Measurements from ENCODE around the gene HOXD3. TPM values are rescaled to one million over a fixed set of nuclear protein-coding genes. Genes with fewer than 3 reads are reported as not detected.

Gene HOXD3
- total and polyA plus RNA-seq, 4 donors = not detected

GRCh38 chr2:176140513-176141317 is 16.4 kb upstream of the HOXD3 start:
- no peak overlapping the region for H3K27ac ChIP-seq (ENCODE audit: low read depth in 1 of 2, low read length in 2 of 2)
- peak; percentile 71 for DNase-seq (ENCODE audit: low spot score)
- no peaks in the 10 kb centered on the region for H3K36me3 ChIP-seq (ENCODE audit: control insufficient read depth in 4 of 4, insufficient read depth in 3 of 4, low read depth in 1 of 4, low read length in 3 of 4)
- peak overlapping the region in 2 of 3 donors; percentile 52 to 59 for H3K4me3 ChIP-seq (ENCODE audit: low read depth in 1 of 3, low read length in 3 of 3)
- peak; percentile 90 to 94 for TF ChIP-seq RAD21 (IDR thresholded peaks at IDR 0.05)
- TF ChIP-seq ZBTB33 (IDR thresholded peaks at IDR 0.05) = no peak
- peak; percentile 72 for TF ChIP-seq CTCF (IDR thresholded peaks at IDR 0.05; ENCODE audit: low read depth, low read length, missing input control)
- peaks cover 5 to 27% (median 20%) of the 10 kb centered on the region in 4 donors for H3K27me3 ChIP-seq (ENCODE audit: control insufficient read depth in 4 of 4, insufficient read depth in 4 of 4, low read length in 3 of 4)
- WGBS = 8% methylated on average over 48 of the region's 48 CpGs
- H3K9me3 ChIP-seq (ENCODE audit: control insufficient read depth in 4 of 4, low read length in 3 of 4) = no peaks in the 10 kb centered on the region
- no peak overlapping the region for H3K9ac ChIP-seq (ENCODE audit: low read depth in 1 of 2, low read length in 2 of 2)
- peaks cover 7 to 18% (median 13%) of the 10 kb centered on the region in 4 donors for H3K4me1 ChIP-seq (ENCODE audit: control insufficient read depth in 4 of 4, insufficient read depth in 4 of 4, low read length in 3 of 4)

- 89% methylated on average over 2 of the region's 2 CpGs for WGBS
- TF ChIP-seq GABPA (IDR thresholded peaks at IDR 0.05 in 1 of 2, conservative IDR thresholded peaks at IDR 0.05 in 1 of 2) (no peak), FOXA1 (IDR thresholded peaks at IDR 0.05) (no peak), YY1 (IDR thresholded peaks at IDR 0.05) (no peak), RAD21 (IDR thresholded peaks at IDR 0.05) (no peak), MAX (IDR thresholded peaks at IDR 0.05) (no peak), NR2F2 (IDR thresholded peaks at IDR 0.05) (no peak), SP1 (IDR thresholded peaks at IDR 0.05) (no peak), REST (IDR thresholded peaks at IDR 0.05) (no peak), HNF4G (IDR thresholded peaks at IDR 0.05) (no peak), HNF4A (conservative IDR thresholded peaks at IDR 0.05) (no peak), CTCF (IDR thresholded peaks at IDR 0.05; ENCODE audit: low read depth, low read length, missing input control) (no peak), JUND (IDR thresholded peaks at IDR 0.05) (no peak), TAF1 (conservative IDR thresholded peaks at IDR 0.05) (no peak), ZBTB33 (IDR thresholded peaks at IDR 0.05) (no peak), ATF3 (IDR thresholded peaks at IDR 0.05) (no peak), FOXA2 (IDR thresholded peaks at IDR 0.05) (no peak), RXRA (IDR thresholded peaks at IDR 0.05) (no peak), EGR1 (IDR thresholded peaks at IDR 0.05; ENCODE audit: low read depth in 2 of 2) (no peak)
- Histone ChIP-seq H3K9me3 (ENCODE audit: control insufficient read depth in 4 of 4, low read length in 3 of 4) (no peaks in the 10 kb centered on the region), H3K27me3 (ENCODE audit: control insufficient read depth in 4 of 4, insufficient read depth in 4 of 4, low read length in 3 of 4) (peaks cover 5 to 28% (median 23%) of the 10 kb centered on the region in 4 donors), H3K27ac (ENCODE audit: low read depth in 1 of 2, low read length in 2 of 2) (no peak overlapping the region), H3K4me3 (ENCODE audit: low read depth in 1 of 3, low read length in 3 of 3) (no peak overlapping the region), H3K36me3 (ENCODE audit: control insufficient read depth in 4 of 4, insufficient read depth in 3 of 4, low read depth in 1 of 4, low read length in 3 of 4) (no peaks in the 10 kb centered on the region), H3K9ac (ENCODE audit: low read depth in 1 of 2, low read length in 2 of 2) (no peak overlapping the region), H3K4me1 (ENCODE audit: control insufficient read depth in 4 of 4, insufficient read depth in 4 of 4, low read length in 3 of 4) (peaks cover 3 to 11% (median 8%) of the 10 kb centered on the region in 4 donors)
- no peak for DNase-seq (ENCODE audit: low spot score)
Measured at GRCh38 chr2:176142281-176142680, 14.8 kb upstream of the HOXD3 start.

Data from liver (tissue), 9 donors.